HEK293T (cell line): ENCODE results near the gene NSF.
A peak's percentile ranks its signal among the peaks of the same experiment; 100 is the strongest.

ENCODE experiments used
- CTCF ChIA-PET: fragments of 350-600 bp; formaldehyde crosslinking; extraction: SDS; loops from one replicate; lab custom pipeline; 2021; ENCODE audit warnings: antibody characterized with exemption, inconsistent platforms; lab: Yijun Ruan, JAX
- POLR2A ChIA-PET: fragments of 350-600 bp; formaldehyde crosslinking; extraction: SDS; loops from one replicate; lab custom pipeline; 2020; ENCODE audit warnings: antibody characterized with exemption, inconsistent platforms; lab: Yijun Ruan, JAX
- DNase-seq: peaks from one replicate; pipeline ENCODE4 v3.0.0; 2012; ENCODE audit warnings: mixed read lengths; ENCODE audit errors: extremely low spot score
- ARNT ChIP-seq: fragments of 450-650 bp; IDR thresholded peaks from 2 replicates; pipeline ENCODE4 v1.6.1; 2017; ENCODE audit warnings: mild to moderate bottlenecking
- BHLHE40 ChIP-seq: fragments of 450-650 bp; IDR thresholded peaks from 2 replicates; pipeline ENCODE4 v1.6.1; 2016; ENCODE audit warnings: mild to moderate bottlenecking, moderate library complexity, borderline replicate concordance
- CTBP1 ChIP-seq: fragments of 450-650 bp; IDR thresholded peaks from 2 replicates; pipeline ENCODE4 v1.6.1; 2016; ENCODE audit warnings: borderline replicate concordance
- ELF4 ChIP-seq: fragments of 450-650 bp; IDR thresholded peaks from 2 replicates; pipeline ENCODE4 v1.6.1; 2017; ENCODE audit warnings: antibody characterized with exemption
- FOXA1 ChIP-seq: fragments of 450-650 bp; IDR thresholded peaks from 2 replicates; pipeline ENCODE4 v1.6.1; 2016; ENCODE audit warnings: mild to moderate bottlenecking
- FOXK2 ChIP-seq: fragments of 450-650 bp; IDR thresholded peaks from 2 replicates; pipeline ENCODE4 v1.6.1; 2016; ENCODE audit warnings: mild to moderate bottlenecking
- FOXM1 ChIP-seq: fragments of 450-650 bp; IDR thresholded peaks from 2 replicates; pipeline ENCODE4 v1.6.1; 2017; ENCODE audit warnings: mild to moderate bottlenecking, borderline replicate concordance
- HDGF ChIP-seq: fragments of 450-650 bp; IDR thresholded peaks from 2 replicates; pipeline ENCODE4 v1.6.1; 2017; ENCODE audit warnings: antibody characterized with exemption, borderline replicate concordance
- L3MBTL2 ChIP-seq: fragments of 450-650 bp; conservative IDR thresholded peaks from 2 replicates; pipeline ENCODE4 v1.6.1; 2016; ENCODE audit warnings: mild to moderate bottlenecking
- LEF1 ChIP-seq: fragments of 450-650 bp; IDR thresholded peaks from 2 replicates; pipeline ENCODE4 v1.6.1; 2017; ENCODE audit warnings: mild to moderate bottlenecking, borderline replicate concordance
- NFRKB ChIP-seq: fragments of 450-650 bp; IDR thresholded peaks from 2 replicates; pipeline ENCODE4 v1.6.1; 2016; ENCODE audit warnings: mild to moderate bottlenecking, moderate library complexity
- SP1 ChIP-seq: fragments of 450-650 bp; IDR thresholded peaks from 2 replicates; pipeline ENCODE4 v1.6.1; 2017
- SUZ12 ChIP-seq: fragments of 450-650 bp; IDR thresholded peaks from 2 replicates; pipeline ENCODE4 v1.6.1; 2016; ENCODE audit warnings: mild to moderate bottlenecking
- TARDBP ChIP-seq: fragments of 450-650 bp; IDR thresholded peaks from 2 replicates; pipeline ENCODE4 v1.6.1; 2016
- ZNF384 ChIP-seq: fragments of 450-650 bp; IDR thresholded peaks from 2 replicates; pipeline ENCODE4 v1.6.1; 2016
- TF ChIP-seq, protein P1 (sequence below): fragments of 450-650 bp; IDR thresholded peaks from 2 replicates; pipeline ENCODE4 v1.6.1; 2016

Gene NSF

DNA sequence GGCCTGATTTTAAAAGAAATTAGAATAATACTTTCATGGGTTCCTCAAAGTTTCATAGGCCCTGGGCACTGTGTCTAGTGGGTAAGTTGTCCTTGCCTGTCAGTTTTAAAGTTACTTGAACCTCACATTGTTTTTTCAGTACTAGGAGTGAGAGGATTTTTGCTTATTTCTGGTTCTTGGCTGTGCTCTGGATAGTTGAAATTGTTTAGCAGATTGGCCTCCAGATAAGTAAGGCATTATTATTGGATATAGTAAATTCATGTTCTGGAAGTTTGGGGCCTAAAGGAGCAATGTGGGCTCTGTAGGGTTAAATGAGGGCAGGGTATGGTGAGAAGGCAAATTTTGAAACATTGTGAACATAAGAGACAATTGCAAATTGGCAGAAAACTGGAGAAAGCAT, 149.5 kb downstream of the NSF start:
- ChIA-PET CTCF (no interaction called here), POLR2A (no interaction called here)
- no peak for DNase-seq
- TF ChIP-seq FOXK2 (no peak), NFRKB (no peak), ZNF384 (no peak), ELF4 (no peak), TARDBP (no peak), CTBP1 (no peak), SUZ12 (no peak), L3MBTL2 (no peak), HDGF (no peak), FOXM1 (no peak), BHLHE40 (no peak), LEF1 (no peak), ARNT (no peak), FOXA1 (no peak), SP1 (no peak)
- TF ChIP-seq, protein P1, sequence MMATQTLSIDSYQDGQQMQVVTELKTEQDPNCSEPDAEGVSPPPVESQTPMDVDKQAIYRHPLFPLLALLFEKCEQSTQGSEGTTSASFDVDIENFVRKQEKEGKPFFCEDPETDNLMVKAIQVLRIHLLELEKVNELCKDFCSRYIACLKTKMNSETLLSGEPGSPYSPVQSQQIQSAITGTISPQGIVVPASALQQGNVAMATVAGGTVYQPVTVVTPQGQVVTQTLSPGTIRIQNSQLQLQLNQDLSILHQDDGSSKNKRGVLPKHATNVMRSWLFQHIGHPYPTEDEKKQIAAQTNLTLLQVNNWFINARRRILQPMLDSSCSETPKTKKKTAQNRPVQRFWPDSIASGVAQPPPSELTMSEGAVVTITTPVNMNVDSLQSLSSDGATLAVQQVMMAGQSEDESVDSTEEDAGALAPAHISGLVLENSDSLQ: no peak

- TF ChIP-seq FOXM1 (no peak), TARDBP (no peak), HDGF (no peak), ZNF384 (no peak)
- ChIA-PET CTCF (interaction anchor here (0.6 kb wide), 1 partner anchor 454 kb away, joined by 3 read pairs; no protein-coding TSS in a partner anchor), POLR2A (no interaction called here)
- DNase-seq: no peak
Measured at GRCh38 chr17:46741122-46741730, 150.8 kb downstream of the NSF start.

DNA sequence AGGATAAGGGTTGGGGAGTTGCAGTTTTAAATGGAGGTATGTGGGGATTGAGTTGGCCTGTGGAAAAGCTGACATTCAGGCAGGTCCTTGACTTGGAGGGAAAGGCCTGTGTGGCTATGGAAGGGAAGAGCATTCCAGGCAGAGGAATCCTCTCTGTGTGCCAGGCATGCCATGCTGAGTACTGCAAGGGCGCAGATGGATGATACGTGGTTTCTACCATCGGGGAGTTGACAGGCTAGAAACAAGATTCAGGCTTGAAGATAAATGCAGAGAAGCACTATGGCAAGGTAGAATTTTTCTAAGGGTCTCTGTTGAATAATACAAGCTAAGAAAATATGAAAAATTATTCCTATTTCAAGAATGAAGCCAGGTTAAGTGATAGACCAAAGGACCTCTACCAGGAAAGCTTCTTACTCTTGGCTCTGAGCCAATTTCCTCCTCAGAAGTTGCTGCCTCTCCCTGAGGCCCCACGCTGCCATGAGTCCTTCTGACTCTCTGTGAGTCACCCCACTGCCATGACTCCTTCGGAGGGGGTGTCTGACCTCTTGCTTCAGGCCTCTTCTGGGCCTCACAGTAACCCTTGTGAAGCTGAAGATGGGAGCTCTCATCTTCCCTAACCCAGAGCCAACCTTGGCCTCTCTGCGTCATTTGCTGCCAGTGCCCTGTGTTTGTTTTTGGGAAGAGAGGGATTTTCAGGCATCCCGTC, 152.2 kb downstream of the NSF start:
- TF ChIP-seq NFRKB: no peak
- no peak for TF ChIP-seq CTBP1
- TF ChIP-seq TARDBP: no peak
- no peak for TF ChIP-seq SUZ12
- no peak for TF ChIP-seq ARNT
- TF ChIP-seq LEF1: no peak
- TF ChIP-seq HDGF: no peak
- no peak for TF ChIP-seq FOXK2
- no peak for TF ChIP-seq FOXM1
- no peak for TF ChIP-seq FOXA1
- no peak for TF ChIP-seq ZNF384
- no peak for TF ChIP-seq BHLHE40
- no peak for TF ChIP-seq L3MBTL2
- TF ChIP-seq SP1: no peak
- TF ChIP-seq ELF4: no peak
- TF ChIP-seq, protein P1: no peak
- ChIA-PET CTCF (no interaction called here), POLR2A (no interaction called here)
- peak; percentile 19 for DNase-seq

GRCh38 chr17:46744441-46744840, 154.0 kb downstream of the NSF start:
- DNase-seq: no peak
- ChIA-PET CTCF (no interaction called here), POLR2A (no interaction called here)
- TF ChIP-seq, protein P1: no peak
- no peak for TF ChIP-seq NFRKB
- TF ChIP-seq SUZ12: no peak

GRCh38 chr17:46745376-46745775, 154.9 kb downstream of the NSF start:
- ChIA-PET POLR2A (no interaction called here), CTCF (no interaction called here)
- TF ChIP-seq CTBP1: no peak
- TF ChIP-seq BHLHE40: no peak
- TF ChIP-seq ZNF384: no peak
- DNase-seq: no peak

DNA sequence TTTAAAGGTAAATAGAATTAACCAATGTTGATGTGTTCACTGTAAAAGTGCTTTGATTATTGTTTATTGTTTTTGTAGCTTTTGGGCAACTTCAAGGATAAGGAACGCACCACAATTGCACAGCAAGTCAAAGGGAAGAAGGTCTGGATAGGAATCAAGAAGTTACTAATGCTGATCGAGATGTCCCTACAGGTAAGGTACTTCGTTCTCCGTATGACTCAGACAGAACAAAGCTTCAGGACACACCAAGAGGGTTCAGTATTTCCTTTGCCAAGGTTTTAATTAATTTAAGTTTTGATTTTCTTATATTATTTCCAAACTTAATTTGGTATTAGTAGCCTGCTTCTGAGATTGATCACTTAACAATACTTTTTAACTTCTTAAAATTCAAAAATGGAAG, 161.0 kb downstream of the NSF start:
- ChIA-PET POLR2A (no interaction called here), CTCF (no interaction called here)
- DNase-seq: no peak
- TF ChIP-seq BHLHE40 (no peak), SP1 (no peak), FOXK2 (no peak), L3MBTL2 (no peak), ARNT (no peak), ZNF384 (no peak), FOXM1 (no peak), CTBP1 (no peak), NFRKB (no peak), ELF4 (no peak), FOXA1 (no peak), LEF1 (no peak), TARDBP (no peak), HDGF (no peak), SUZ12 (no peak)
- TF ChIP-seq, protein P1: no peak
